PC-9 (cell line): ENCODE measurements around the gene TM2D1. TPM values are rescaled to one million over a fixed set of nuclear protein-coding genes. Genes with fewer than 3 reads are reported as not detected.
A peak's percentile ranks its signal among the peaks of the same experiment; 100 is the strongest.

ENCODE experiments used
- BruUV-seq: library from RNA; stranded (reverse); fragments of 400-500 nt; replicated peaks from 2 replicates; lab custom pipeline; 2021; lab: Mats Ljungman, UMichigan
- CTCF ChIA-PET: fragments of 300-600 bp; sonication (Branson Sonifier 250); formaldehyde crosslinking; loops from one replicate; lab custom pipeline; 2022; ENCODE audit warnings: antibody characterized with exemption; lab: Charles Lee
- POLR2A ChIA-PET: fragments of 300-600 bp; sonication (Branson Sonifier 250); formaldehyde crosslinking; loops from one replicate; lab custom pipeline; 2022; ENCODE audit warnings: antibody characterized with exemption; ENCODE audit not compliant: unreplicated experiment; lab: Charles Lee
- DNase-seq, 2 experiments: peaks; one replicate each; pipeline versions ENCODE4 v3.0.0 to v3.0.0-alpha.2; 2015 to 2022; ENCODE audit warnings: mixed read lengths in 1 of 2
- H2AFZ ChIP-seq: fragments of 200-600 bp; sonication (generic); 2 replicates; pipeline ENCODE4 v1.8.1; 2017; ENCODE audit warnings: antibody characterized with exemption
- H3F3A ChIP-seq: fragments of 200-600 bp; sonication (generic); 2 replicates; pipeline ENCODE4 v1.8.1; 2017; ENCODE audit warnings: antibody characterized with exemption, mild to moderate bottlenecking, low read depth; ENCODE audit not compliant: insufficient read depth
- H3K27ac ChIP-seq: fragments of 200-600 bp; sonication (generic); 2 replicates; pipeline ENCODE4 v1.6.1; 2016; ENCODE audit warnings: mixed run types
- H3K27me3 ChIP-seq: fragments of 200-600 bp; sonication (generic); 2 replicates; pipeline ENCODE4 v1.6.1; 2016; ENCODE audit warnings: low read depth, mixed run types; ENCODE audit not compliant: insufficient read depth
- H3K36me3 ChIP-seq: fragments of 200-600 bp; sonication (generic); 2 replicates; pipeline ENCODE4 v1.6.1; 2016; ENCODE audit warnings: low read depth, mixed run types
- H3K4me1 ChIP-seq: fragments of 200-600 bp; sonication (generic); replicated peaks from 2 replicates; pipeline ENCODE4 v1.6.1; 2016; ENCODE audit warnings: mixed run types; ENCODE audit not compliant: insufficient read depth
- H3K4me2 ChIP-seq: fragments of 200-600 bp; sonication (generic); 2 replicates; pipeline ENCODE4 v1.6.1; 2017; ENCODE audit warnings: mixed run types
- H3K4me3 ChIP-seq: fragments of 200-600 bp; sonication (generic); 2 replicates; pipeline ENCODE4 v1.6.1; 2016; ENCODE audit warnings: mixed run types
- H3K79me2 ChIP-seq: fragments of 200-600 bp; sonication (generic); 2 replicates; pipeline ENCODE4 v1.6.1; 2017; ENCODE audit warnings: low read depth, mixed run types
- H3K9me2 ChIP-seq: fragments of 200-600 bp; sonication (generic); 2 replicates; pipeline ENCODE4 v1.8.1; 2017; ENCODE audit warnings: mild to moderate bottlenecking; ENCODE audit not compliant: insufficient read depth
- H3K9me3 ChIP-seq: fragments of 200-600 bp; sonication (generic); 2 replicates; pipeline ENCODE4 v1.8.1; 2016; ENCODE audit warnings: low read depth; ENCODE audit not compliant: insufficient read depth
- H4K20me1 ChIP-seq: fragments of 200-600 bp; sonication (generic); 2 replicates; pipeline ENCODE4 v1.8.1; 2017; ENCODE audit not compliant: insufficient read depth
- EZH2 ChIP-seq: fragments of 200-600 bp; sonication (generic); IDR thresholded peaks from 2 replicates; pipeline ENCODE4 v1.8.0; 2017; ENCODE audit warnings: antibody characterized with exemption, low read depth
- intact Hi-C: fragments of 100-400 bp; cut with micrococcal nuclease; formaldehyde crosslinking; loops from one replicate; pipeline ENCODE4 v1.10.0; 2022; ENCODE audit not compliant: unreplicated experiment
- total RNA-seq: library from RNA; stranded (reverse); gene quantifications from 2 replicates; pipeline ENCODE4 v1.2.3, GENCODE V29; 2021
- TF ChIP-seq, protein P1 (sequence below): fragments of 200-600 bp; sonication (generic); conservative IDR thresholded peaks from 2 replicates; pipeline ENCODE4 v1.6.1; 2017; ENCODE audit warnings: mixed run types, antibody characterized with exemption, mild to moderate bottlenecking, moderate library complexity

TM2D1 gene
- total RNA-seq, 1 experiment from 2014 or later, result 36.8 TPM

DNA sequence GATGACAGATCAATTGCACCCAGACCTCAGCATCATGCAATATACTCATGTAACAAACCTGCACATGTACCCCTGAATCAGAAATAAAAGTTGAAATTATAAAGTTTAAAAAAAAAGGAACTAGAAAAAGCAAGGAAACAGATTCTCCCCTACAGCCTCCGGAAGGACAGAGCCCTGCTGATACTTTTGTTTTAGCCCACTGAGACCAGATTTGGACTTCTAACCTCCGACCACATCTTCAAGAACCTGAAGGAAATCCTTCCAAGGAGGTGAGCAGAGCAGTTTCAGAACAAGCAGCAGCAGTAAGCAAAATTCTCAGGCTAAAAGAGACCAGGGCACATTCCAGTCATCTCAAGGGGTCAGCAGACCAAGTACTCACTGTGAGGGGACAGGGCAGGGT is 54.5 kb downstream of the TM2D1 start:
- no peak for DNase-seq
- no peaks in the 10 kb centered on the region for H3K27me3 ChIP-seq
- TF ChIP-seq, protein P1, sequence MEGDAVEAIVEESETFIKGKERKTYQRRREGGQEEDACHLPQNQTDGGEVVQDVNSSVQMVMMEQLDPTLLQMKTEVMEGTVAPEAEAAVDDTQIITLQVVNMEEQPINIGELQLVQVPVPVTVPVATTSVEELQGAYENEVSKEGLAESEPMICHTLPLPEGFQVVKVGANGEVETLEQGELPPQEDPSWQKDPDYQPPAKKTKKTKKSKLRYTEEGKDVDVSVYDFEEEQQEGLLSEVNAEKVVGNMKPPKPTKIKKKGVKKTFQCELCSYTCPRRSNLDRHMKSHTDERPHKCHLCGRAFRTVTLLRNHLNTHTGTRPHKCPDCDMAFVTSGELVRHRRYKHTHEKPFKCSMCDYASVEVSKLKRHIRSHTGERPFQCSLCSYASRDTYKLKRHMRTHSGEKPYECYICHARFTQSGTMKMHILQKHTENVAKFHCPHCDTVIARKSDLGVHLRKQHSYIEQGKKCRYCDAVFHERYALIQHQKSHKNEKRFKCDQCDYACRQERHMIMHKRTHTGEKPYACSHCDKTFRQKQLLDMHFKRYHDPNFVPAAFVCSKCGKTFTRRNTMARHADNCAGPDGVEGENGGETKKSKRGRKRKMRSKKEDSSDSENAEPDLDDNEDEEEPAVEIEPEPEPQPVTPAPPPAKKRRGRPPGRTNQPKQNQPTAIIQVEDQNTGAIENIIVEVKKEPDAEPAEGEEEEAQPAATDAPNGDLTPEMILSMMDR, result no peak
- TF ChIP-seq EZH2, result no peak
- no peak overlapping the region for H2AFZ ChIP-seq
- intact Hi-C loops, result no loop called here
- no peak overlapping the region for H3K4me3 ChIP-seq
- no peaks in the 10 kb centered on the region for H3K36me3 ChIP-seq
- no peak overlapping the region for H3K4me2 ChIP-seq
- no peaks in the 10 kb centered on the region; the same call in 1 of the 2 replicates for H3K9me3 ChIP-seq
- no peaks in the 10 kb centered on the region for H4K20me1 ChIP-seq
- no peaks in the 10 kb centered on the region for H3K4me1 ChIP-seq
- CTCF ChIA-PET, result no interaction called here
- no peak overlapping the region for H3K27ac ChIP-seq
- peaks cover 14% of the 10 kb centered on the region for H3F3A ChIP-seq
- POLR2A ChIA-PET, result no interaction called here
- no TSS peak for BruUV-seq
- H3K9me2 ChIP-seq, result no peaks in the 10 kb centered on the region
- H3K79me2 ChIP-seq, result no peaks in the 10 kb centered on the region

GRCh38 chr1:61670016-61670415 is 54.9 kb downstream of the TM2D1 start:
- ChIA-PET POLR2A (no interaction called here), CTCF (interaction anchor here (0.6 kb wide), 1 partner anchor 771 kb away, joined by 3 read pairs; no protein-coding TSS in a partner anchor)
- no peak overlapping the region for H3K27ac ChIP-seq
- no peak overlapping the region for H3K4me3 ChIP-seq
- H3K27me3 ChIP-seq, result no peaks in the 10 kb centered on the region
- DNase-seq, result no peak
- no peaks in the 10 kb centered on the region for H4K20me1 ChIP-seq
- peaks cover 14% of the 10 kb centered on the region for H3F3A ChIP-seq
- no peak overlapping the region for H2AFZ ChIP-seq
- intact Hi-C loops, result no loop called here
- H3K4me1 ChIP-seq, result no peaks in the 10 kb centered on the region
- no peaks in the 10 kb centered on the region; the same call in 1 of the 2 replicates for H3K9me3 ChIP-seq
- no TSS peak for BruUV-seq
- no peak overlapping the region for H3K4me2 ChIP-seq
- H3K9me2 ChIP-seq, result no peaks in the 10 kb centered on the region
- no peak for TF ChIP-seq EZH2
- TF ChIP-seq, protein P1, result no peak
- H3K36me3 ChIP-seq, result no peaks in the 10 kb centered on the region
- no peaks in the 10 kb centered on the region for H3K79me2 ChIP-seq

DNA sequence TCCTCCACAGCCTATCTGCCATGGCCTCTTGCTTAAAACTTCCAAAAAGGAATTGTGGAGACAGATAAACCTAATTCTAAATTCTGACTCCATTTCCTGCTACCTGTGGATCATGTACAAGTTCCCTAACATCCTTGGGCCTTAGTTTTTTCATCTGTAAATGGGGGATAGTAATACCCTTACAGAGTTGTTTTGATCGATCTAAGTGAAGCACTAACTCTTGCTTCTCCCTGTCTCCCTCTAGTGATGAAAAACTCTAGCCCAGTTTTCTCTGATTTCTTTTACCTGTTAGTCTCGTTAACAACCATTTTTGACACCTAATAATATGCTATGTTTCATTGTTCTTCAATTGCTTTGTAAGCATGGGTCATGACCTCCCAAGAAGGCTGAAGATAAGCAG is 65.9 kb downstream of the TM2D1 start:
- TF ChIP-seq, protein P1, result peak; percentile 41; the same call in 1 of the 2 replicates
- no peak for TF ChIP-seq EZH2
- no peak overlapping the region for H3K4me2 ChIP-seq
- BruUV-seq, result no TSS peak
- H4K20me1 ChIP-seq, result no peaks in the 10 kb centered on the region
- no peaks in the 10 kb centered on the region for H3K4me1 ChIP-seq
- H2AFZ ChIP-seq, result no peak overlapping the region
- H3K9me2 ChIP-seq, result no peaks in the 10 kb centered on the region; the same call in 1 of the 2 replicates
- H3K27ac ChIP-seq, result no peak overlapping the region
- H3K36me3 ChIP-seq, result no peaks in the 10 kb centered on the region
- H3K27me3 ChIP-seq, result no peaks in the 10 kb centered on the region
- ChIA-PET CTCF (no interaction called here), POLR2A (no interaction called here)
- 0 out of 2 replicates have a peak, but pooled peaks cover 3% of the 10 kb centered on the region for H3K9me3 ChIP-seq
- no peak for DNase-seq
- H3F3A ChIP-seq, result no peaks in the 10 kb centered on the region
- intact Hi-C loops, result no loop called here
- H3K4me3 ChIP-seq, result no peak overlapping the region
- H3K79me2 ChIP-seq, result no peaks in the 10 kb centered on the region
